Adrenal gland (tissue), 12 donors: ENCODE data around the gene ATM. TPM values are rescaled to one million over a fixed set of nuclear protein-coding genes. Genes with fewer than 3 reads are reported as not detected.

ENCODE experiments used
- DNase-seq, 7 donors: peaks; one replicate each; pipeline ENCODE4 v3.0.0-alpha.2; 2019 to 2020
- H3K27ac ChIP-seq, 5 donors: fragments of 200-600 bp; sonication (generic) in 4 of 5; 1 replicate in 3 of 5; 2 replicates in 2 of 5; pipeline versions ENCODE4 v1.5.1 to v1.8.0; 2016 to 2020; ENCODE audit warnings: mild to moderate bottlenecking in 1 of 5
- H3K27me3 ChIP-seq: fragments of 200-600 bp; 2 replicates; pipeline ENCODE4 v1.8.0; 2021
- H3K36me3 ChIP-seq, 2 donors: fragments of 200-600 bp; replicated peaks in 1 of 2; 1 replicate in 1 of 2; 2 replicates in 1 of 2; pipeline versions ENCODE4 v1.5.1 to v1.8.0; 2018 to 2022
- H3K4me1 ChIP-seq, 2 donors: fragments of 200-600 bp; replicated peaks in 1 of 2; 1 replicate in 1 of 2; 2 replicates in 1 of 2; pipeline versions ENCODE4 v1.5.1 to v1.8.0; 2018 to 2021
- H3K4me3 ChIP-seq, 4 donors: fragments of 200-600 bp; sonication (generic) in 3 of 4; one replicate each; pipeline ENCODE4 v1.5.1; 2016 to 2018
- H3K9me3 ChIP-seq, 3 donors: fragments of 200-600 bp; sonication (generic) in 1 of 3; replicated peaks in 1 of 3; 1 replicate in 2 of 3; 2 replicates in 1 of 3; pipeline versions ENCODE4 v1.5.1 to v1.8.0; 2016 to 2021
- POLR2A ChIP-seq, 2 donors: fragments of 450-650 bp; IDR thresholded peaks; one replicate each; pipeline ENCODE4 v1.6.1; 2017; ENCODE audit warnings: antibody characterized with exemption in 2 of 2, mild to moderate bottlenecking in 2 of 2, moderate library complexity in 1 of 2
- WGBS, 4 donors: extraction: QIAGEN DNeasy Blood & Tissue Kit in 2 of 4; methylation state at CpG; one replicate each; pipeline versions ENCODE4 v1.1.5 to v1.1.7; 2013 to 2017; 5-methylcytosine and 5-hydroxymethylcytosine counted together
- intact Hi-C, 2 donors: fragments of 100-400 bp; cut with DNase I; formaldehyde crosslinking; loops; one replicate each; pipeline versions ENCODE4 v1.14.1 to v1.15.0; 2022 to 2023
- polyA plus RNA-seq, 3 donors: library from polyadenylated mRNA; stranded (reverse); fragments of 200-250 nt in 2 of 3; fragments of 350-450 nt in 1 of 3; fragmentation: Illumina TruSeq in 1 of 3; extraction: RNeasy Lipid Tissue Mini Kit (QIAGEN cat#74804) in 1 of 3; gene quantifications; one replicate each; pipeline ENCODE4 v1.2.3, GENCODE V29; 2013 to 2014
- total RNA-seq, 9 donors: library from RNA; depleted of rRNA in 4 of 9; stranded (reverse); fragments of >200 nt in 4 of 9; fragments of 120-200 nt in 1 of 9; fragmentation: NEBNext Ultra II Directional in 1 of 9; extraction: Animal tissue kit (Norgen Biotek cat#: 25700) in 1 of 9; gene quantifications; one replicate each; pipeline versions ENCODE4 v1.1.0 to v1.2.4, GENCODE V29; 2013 to 2023
- TF ChIP-seq, protein P1 (sequence below), 6 experiments: fragments of 450-650 bp in 4 of 6; fragments of 200-600 bp in 2 of 6; sonication (generic) in 1 of 6; IDR thresholded peaks; 1 replicate in 5 of 6; 2 replicates in 1 of 6; pipeline versions ENCODE4 v1.5.1 to v1.8.0; 2016 to 2021; ENCODE audit warnings: antibody characterized with exemption in 6 of 6, mild to moderate bottlenecking in 2 of 6, moderate library complexity in 1 of 6
- donor health status: healthy with polysubstance abuse.
- donor health status: Bipolar disorder and iron deficiency.
- donor health status: DM: yes; HTN: yes; CAD: no.
- donor health status: DM: no; HTN: no; CAD: no.
- donor health status: DM: no; HTN: no; CAD: no.
- donor health status: DM: yes; HTN: yes; CAD: no.

Gene ATM
- total and polyA plus RNA-seq, 12 donors, result 19.9 to 127 (median 66.8) TPM

GRCh38 chr11:108220721-108221336, 2.0 kb upstream of the ATM start:
- Histone ChIP-seq H3K36me3 (no peaks in the 10 kb centered on the region), H3K4me1 (peaks cover 13 to 44% of the 10 kb centered on the region in 2 donors), H3K9me3 (no peaks in the 10 kb centered on the region), H3K27me3 (no peaks in the 10 kb centered on the region), H3K27ac (peak overlapping the region in 3 of 5 donors; percentile 94 to 97 (median 95)), H3K4me3 (peak overlapping the region in 1 of 4 donors; percentile 75)
- intact Hi-C loops, result no loop called here
- TF ChIP-seq, protein P1, sequence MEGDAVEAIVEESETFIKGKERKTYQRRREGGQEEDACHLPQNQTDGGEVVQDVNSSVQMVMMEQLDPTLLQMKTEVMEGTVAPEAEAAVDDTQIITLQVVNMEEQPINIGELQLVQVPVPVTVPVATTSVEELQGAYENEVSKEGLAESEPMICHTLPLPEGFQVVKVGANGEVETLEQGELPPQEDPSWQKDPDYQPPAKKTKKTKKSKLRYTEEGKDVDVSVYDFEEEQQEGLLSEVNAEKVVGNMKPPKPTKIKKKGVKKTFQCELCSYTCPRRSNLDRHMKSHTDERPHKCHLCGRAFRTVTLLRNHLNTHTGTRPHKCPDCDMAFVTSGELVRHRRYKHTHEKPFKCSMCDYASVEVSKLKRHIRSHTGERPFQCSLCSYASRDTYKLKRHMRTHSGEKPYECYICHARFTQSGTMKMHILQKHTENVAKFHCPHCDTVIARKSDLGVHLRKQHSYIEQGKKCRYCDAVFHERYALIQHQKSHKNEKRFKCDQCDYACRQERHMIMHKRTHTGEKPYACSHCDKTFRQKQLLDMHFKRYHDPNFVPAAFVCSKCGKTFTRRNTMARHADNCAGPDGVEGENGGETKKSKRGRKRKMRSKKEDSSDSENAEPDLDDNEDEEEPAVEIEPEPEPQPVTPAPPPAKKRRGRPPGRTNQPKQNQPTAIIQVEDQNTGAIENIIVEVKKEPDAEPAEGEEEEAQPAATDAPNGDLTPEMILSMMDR (IDR thresholded peaks at IDR 0.05), result no peak
- no peak for TF ChIP-seq POLR2A (IDR thresholded peaks at IDR 0.05)
- WGBS, 4 donors, result 33 to 35% (median 34%) methylated on average over 5 of the region's 5 CpGs
- no peak for DNase-seq

DNA sequence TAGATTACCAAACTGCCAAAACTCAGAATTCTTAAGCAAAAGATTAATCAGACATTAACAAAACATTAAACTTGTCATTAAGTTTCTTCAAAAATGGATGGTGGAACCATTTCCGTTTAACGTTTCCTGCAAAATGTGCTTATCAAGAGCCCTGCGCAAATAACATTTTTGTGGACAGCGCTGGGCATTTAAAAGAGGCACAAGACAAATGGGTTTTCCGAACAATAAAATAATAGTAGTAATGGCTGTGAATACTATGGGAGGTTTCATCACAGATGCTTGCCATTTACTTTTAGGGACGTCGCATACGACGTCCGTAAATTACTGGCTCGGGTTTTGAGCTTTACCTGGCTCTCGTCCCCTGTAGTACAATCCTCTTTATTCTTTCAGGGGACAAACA, 1.5 kb upstream of the ATM start:
- Histone ChIP-seq H3K4me1 (peaks cover 13 to 44% of the 10 kb centered on the region in 2 donors), H3K36me3 (no peaks in the 10 kb centered on the region), H3K27ac (peak overlapping the region in 4 of 5 donors; percentile 93 to 97 (median 94)), H3K27me3 (no peaks in the 10 kb centered on the region), H3K9me3 (no peaks in the 10 kb centered on the region), H3K4me3 (peak overlapping the region in 3 of 4 donors; percentile 69 to 75 (median 74))
- whole genome bisulfite sequencing, 4 donors, result 0 to 2% (median 1%) methylated on average over 12 of the region's 12 CpGs
- no peak for TF ChIP-seq POLR2A (IDR thresholded peaks at IDR 0.05)
- TF ChIP-seq, protein P1 (IDR thresholded peaks at IDR 0.05), result no peak
- DNase-seq, result peak in 1 of 7 donors; percentile 23
- intact Hi-C loops, result no loop called here

GRCh38 chr11:108221911-108222573, 825 bp upstream of the ATM start:
- no peak for DNase-seq
- no peaks in the 10 kb centered on the region for H3K27me3 ChIP-seq
- TF ChIP-seq POLR2A (IDR thresholded peaks at IDR 0.05), result peak in 1 of 2 donors; percentile 93
- TF ChIP-seq, protein P1 (IDR thresholded peaks at IDR 0.05), result no peak
- intact Hi-C loops, result no loop called here
- no peaks in the 10 kb centered on the region for H3K9me3 ChIP-seq
- peak overlapping the region; percentile 87 to 97 (median 94) for H3K27ac ChIP-seq
- H3K4me3 ChIP-seq, result peak overlapping the region; percentile 2 to 75 (median 72)
- H3K36me3 ChIP-seq, result no peaks in the 10 kb centered on the region
- H3K4me1 ChIP-seq, result peaks cover 13 to 44% of the 10 kb centered on the region in 2 donors
- WGBS, 4 donors, result 0% methylated on average over 12 to 29 of the region's 29 CpGs

DNA sequence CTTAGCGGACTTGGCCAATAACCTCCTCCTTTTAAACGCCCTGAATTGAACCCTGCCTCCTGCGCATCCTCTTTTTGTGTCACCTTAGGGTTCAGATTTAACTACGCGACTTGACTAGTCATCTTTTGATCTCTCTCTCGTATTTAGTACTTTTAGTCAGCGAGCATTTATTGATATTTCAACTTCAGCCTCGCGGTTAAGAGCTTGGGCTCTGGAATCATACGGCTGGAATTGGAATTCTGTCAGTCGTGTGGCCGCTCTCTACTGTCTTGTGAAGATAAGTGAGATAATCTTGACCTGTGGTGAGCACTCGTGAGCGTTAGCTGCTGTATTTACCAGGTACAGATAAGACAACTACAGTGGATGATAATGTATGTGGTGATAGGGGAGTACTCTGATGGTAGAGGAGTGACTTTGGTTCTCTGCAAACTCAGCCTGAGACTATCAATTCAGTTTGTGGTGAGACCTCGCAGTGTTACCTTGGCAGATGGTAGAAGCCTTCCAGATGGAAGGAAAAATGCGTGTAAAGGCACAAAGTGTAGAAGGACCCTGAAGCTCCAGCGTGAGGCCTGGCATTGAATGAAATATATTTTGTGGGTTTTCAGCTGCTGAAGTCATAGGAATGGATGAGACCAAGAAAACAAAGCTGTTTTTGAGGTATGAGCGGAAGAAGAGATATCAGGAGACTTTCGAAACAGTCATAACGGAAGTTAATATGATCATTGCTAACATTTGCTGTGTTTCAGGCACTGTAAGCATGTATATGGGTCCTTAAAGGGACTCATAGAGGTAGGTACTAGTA, 682 bp downstream of the ATM start:
- no peak for TF ChIP-seq POLR2A (IDR thresholded peaks at IDR 0.05)
- TF ChIP-seq, protein P1 (IDR thresholded peaks at IDR 0.05), result no peak
- Histone ChIP-seq H3K27ac (peak overlapping the region; percentile 88 to 97 (median 95)), H3K4me1 (peaks cover 13 to 54% of the 10 kb centered on the region in 2 donors), H3K36me3 (peaks cover 0 to 9% of the 10 kb centered on the region in 2 donors), H3K27me3 (no peaks in the 10 kb centered on the region), H3K9me3 (no peaks in the 10 kb centered on the region), H3K4me3 (peak overlapping the region; percentile 3 to 81 (median 72))
- DNase-seq, result peak in 2 of 7 donors; percentile 14 to 30
- intact Hi-C loops, result no loop called here
- WGBS, 4 donors, result 5 to 8% (median 7%) methylated on average over 20 of the region's 20 CpGs
